ENCODE data around the gene STING1. TPM values are rescaled to one million over a fixed set of nuclear protein-coding genes. Genes with fewer than 3 reads are reported as not detected.
A peak's percentile ranks its signal among the peaks of the same experiment; 100 is the strongest.

Gene STING1
- polyA plus RNA-seq, 1 of the 3 experiments (the other 2 are of a cell fraction): 98.4 TPM

DNA sequence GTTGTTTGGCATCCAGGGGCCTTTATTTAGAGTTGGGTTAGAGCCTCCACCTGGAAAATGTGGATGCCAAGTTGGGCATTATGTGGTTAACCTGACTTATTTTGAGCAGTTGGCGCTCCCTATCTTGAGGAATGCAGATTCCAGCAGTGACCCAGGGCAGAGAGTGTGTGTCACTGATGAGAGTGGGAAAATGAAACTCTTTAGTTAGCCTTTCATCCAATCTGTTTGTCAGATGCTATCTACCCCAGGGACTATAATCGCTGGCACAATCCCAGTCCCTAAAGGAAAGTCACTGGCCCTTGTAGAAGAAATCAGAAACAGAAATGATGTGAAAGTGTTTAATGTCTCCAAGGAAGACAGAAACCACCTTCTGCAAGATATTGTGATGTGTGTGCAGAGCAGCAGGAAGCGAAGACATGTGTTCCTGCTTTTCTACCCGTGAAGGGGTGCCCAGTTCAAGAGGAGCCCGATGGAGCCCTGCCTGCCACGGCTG is 10.2 kb upstream of the STING1 start:
- Histone ChIP-seq H3K36me3 (replicated peaks in 1 of 2; ENCODE audit: control insufficient read depth in 1 of 2, insufficient read depth in 2 of 2, low read length in 1 of 2) (no peaks in the 10 kb centered on the region), H3K27me3 (ENCODE audit: insufficient read depth) (no peaks in the 10 kb centered on the region), H3K79me2 (ENCODE audit: insufficient read depth) (no peaks in the 10 kb centered on the region), H3K27ac (ENCODE audit: low read depth in 2 of 2, low read length in 1 of 2) (peak overlapping the region; percentile 68 to 84; a peak in 3 of 4 replicates), H3K4me1 (ENCODE audit: control insufficient read depth in 1 of 2, insufficient read depth in 2 of 2, low read depth in 1 of 2, low read length in 1 of 2) (peaks cover 2 to 27% of the 10 kb centered on the region in 2 experiments; a peak in 3 of 4 replicates), H2AFZ (ENCODE audit: low read depth) (peak overlapping the region; percentile 60; the same call in 1 of the 2 replicates), H3K4me3 (ENCODE audit: low read depth in 2 of 2, low read length in 1 of 2) (peak overlapping the region; percentile 21 to 22; a peak in 2 of 4 replicates), H3K9me3 (no peaks in the 10 kb centered on the region), H3K4me2 (peak overlapping the region; percentile 38), H4K20me1 (ENCODE audit: insufficient read depth) (no peaks in the 10 kb centered on the region), H3F3A (replicated peaks; ENCODE audit: insufficient read depth) (peaks cover 44% of the 10 kb centered on the region), H3K9me2 (no peaks in the 10 kb centered on the region), H3K9ac (peak overlapping the region; percentile 18; the same call in 1 of the 2 replicates)
- CTCF ChIA-PET: interaction anchor here (1.0 kb wide), 1 partner anchor 71 kb away, joined by 4 read pairs; no protein-coding TSS in a partner anchor
- 20% methylated on average over 6 of the region's 6 CpGs for WGBS (ENCODE audit: low lambda C conversion rate)
- POLR2A ChIA-PET: no interaction called here
- TF ChIP-seq SIN3A (IDR thresholded peaks at IDR 0.05; ENCODE audit: borderline replicate concordance, low read depth, low read length) (peak; percentile 31; the same call in 1 of the 2 replicates), POLR2AphosphoS5 (IDR thresholded peaks at IDR 0.05; ENCODE audit: low read depth, low read length) (peak; percentile 25; the same call in 1 of the 2 replicates), MEF2A (IDR thresholded peaks at IDR 0.05; ENCODE audit: borderline replicate concordance, low read depth) (peak; percentile 57; the same call in 1 of the 2 replicates), IRF3 (IDR thresholded peaks at IDR 0.05; ENCODE audit: low read depth, low read length) (no peak), TEAD4 (IDR thresholded peaks at IDR 0.05; ENCODE audit: borderline replicate concordance, insufficient read depth) (peak; percentile 75; the same call in 1 of the 2 replicates), FOXJ3 (CRISPR knock-in tag; IDR thresholded peaks at IDR 0.05) (no peak), MXI1 (IDR thresholded peaks at IDR 0.05; ENCODE audit: low read depth, low read length) (no peak), ZBTB33 (IDR thresholded peaks at IDR 0.05; ENCODE audit: borderline replicate concordance, low read depth) (no peak), TCF12 (IDR thresholded peaks at IDR 0.05) (peak; percentile 74; the same call in 1 of the 2 replicates), EZH2phosphoT487 (IDR thresholded peaks at IDR 0.05; ENCODE audit: borderline replicate concordance, low read depth) (no peak), REST (IDR thresholded peaks at IDR 0.05; ENCODE audit: low read depth, low read length) (0 out of 2 replicates have a peak, but pooled peaks have one; percentile 12), NFIC (IDR thresholded peaks at IDR 0.05; ENCODE audit: borderline replicate concordance) (peak; percentile 75; the same call in 1 of the 2 replicates), RCOR1 (IDR thresholded peaks at IDR 0.05; ENCODE audit: low read length) (peak; percentile 60; the same call in 1 of the 2 replicates), TAF1 (IDR thresholded peaks at IDR 0.05; ENCODE audit: borderline replicate concordance, low read depth, low read length) (no peak), MAX (IDR thresholded peaks at IDR 0.05; ENCODE audit: low read depth) (peak; percentile 60), YY1 (IDR thresholded peaks at IDR 0.05; ENCODE audit: low read depth) (0 out of 2 replicates have a peak, but pooled peaks have one; percentile 36), GABPA (IDR thresholded peaks at IDR 0.05; ENCODE audit: low read depth) (no peak), PBX3 (IDR thresholded peaks at IDR 0.05) (peak; percentile 47), USF1 (IDR thresholded peaks at IDR 0.05; ENCODE audit: borderline replicate concordance, low read depth) (no peak), RXRA (IDR thresholded peaks at IDR 0.05; ENCODE audit: borderline replicate concordance, low read depth) (peak; percentile 83; the same call in 1 of the 2 replicates)
- TF ChIP-seq, protein P1, sequence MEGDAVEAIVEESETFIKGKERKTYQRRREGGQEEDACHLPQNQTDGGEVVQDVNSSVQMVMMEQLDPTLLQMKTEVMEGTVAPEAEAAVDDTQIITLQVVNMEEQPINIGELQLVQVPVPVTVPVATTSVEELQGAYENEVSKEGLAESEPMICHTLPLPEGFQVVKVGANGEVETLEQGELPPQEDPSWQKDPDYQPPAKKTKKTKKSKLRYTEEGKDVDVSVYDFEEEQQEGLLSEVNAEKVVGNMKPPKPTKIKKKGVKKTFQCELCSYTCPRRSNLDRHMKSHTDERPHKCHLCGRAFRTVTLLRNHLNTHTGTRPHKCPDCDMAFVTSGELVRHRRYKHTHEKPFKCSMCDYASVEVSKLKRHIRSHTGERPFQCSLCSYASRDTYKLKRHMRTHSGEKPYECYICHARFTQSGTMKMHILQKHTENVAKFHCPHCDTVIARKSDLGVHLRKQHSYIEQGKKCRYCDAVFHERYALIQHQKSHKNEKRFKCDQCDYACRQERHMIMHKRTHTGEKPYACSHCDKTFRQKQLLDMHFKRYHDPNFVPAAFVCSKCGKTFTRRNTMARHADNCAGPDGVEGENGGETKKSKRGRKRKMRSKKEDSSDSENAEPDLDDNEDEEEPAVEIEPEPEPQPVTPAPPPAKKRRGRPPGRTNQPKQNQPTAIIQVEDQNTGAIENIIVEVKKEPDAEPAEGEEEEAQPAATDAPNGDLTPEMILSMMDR (IDR thresholded peaks at IDR 0.05): peak; percentile 29; the same call in 1 of the 2 replicates
- DNase-seq: no peak
